ENCODE results near the gene RABGAP1L.

Gene RABGAP1L

GRCh38 chr1:174911606-174912005 lies 752.3 kb downstream of the RABGAP1L start:
- no peak overlapping the region for H2AFZ ChIP-seq (ENCODE audit: low read length)
- H3K36me3 ChIP-seq (ENCODE audit: insufficient read depth, low read length), result no peaks in the 10 kb centered on the region
- no peak for TF ChIP-seq CTCF (conservative IDR thresholded peaks at IDR 0.05; ENCODE audit: low read length)
- no peak for TF ChIP-seq EZH2phosphoT487 (IDR thresholded peaks at IDR 0.05; ENCODE audit: borderline replicate concordance)
- H4K20me1 ChIP-seq (ENCODE audit: insufficient read depth, low read length, poor library complexity, severe bottlenecking), result no peaks in the 10 kb centered on the region
- H3K4me2 ChIP-seq (ENCODE audit: low read depth, low read length, poor library complexity, severe bottlenecking), result no peak overlapping the region
- H3K4me3 ChIP-seq (ENCODE audit: low read length, poor library complexity, severe bottlenecking), result no peak overlapping the region
- H3F3A ChIP-seq (ENCODE audit: low read depth), result no peaks in the 10 kb centered on the region
- no peaks in the 10 kb centered on the region for H3K4me1 ChIP-seq (ENCODE audit: insufficient read depth, low read length, poor library complexity, severe bottlenecking)
- no peaks in the 10 kb centered on the region for H3K27me3 ChIP-seq (ENCODE audit: insufficient read depth, low read length, poor library complexity, severe bottlenecking)
- H3K9ac ChIP-seq (ENCODE audit: low read depth, low read length, poor library complexity, severe bottlenecking), result no peak overlapping the region
- no peaks in the 10 kb centered on the region for H3K9me2 ChIP-seq (replicated peaks; ENCODE audit: low read depth, low read length)
- no peaks in the 10 kb centered on the region for H3K9me3 ChIP-seq (ENCODE audit: insufficient read depth, low read depth, low read length)
- no peaks in the 10 kb centered on the region for H3K79me2 ChIP-seq (ENCODE audit: insufficient read depth, low read length)

GRCh38 chr1:174912264-174912663 lies 752.9 kb downstream of the RABGAP1L start:
- no peak overlapping the region for H2AFZ ChIP-seq (ENCODE audit: low read length)
- no peaks in the 10 kb centered on the region for H3K27me3 ChIP-seq (ENCODE audit: insufficient read depth, low read length, poor library complexity, severe bottlenecking)
- H3F3A ChIP-seq (ENCODE audit: low read depth), result no peaks in the 10 kb centered on the region
- H3K79me2 ChIP-seq (ENCODE audit: insufficient read depth, low read length), result no peaks in the 10 kb centered on the region
- no peaks in the 10 kb centered on the region for H3K4me1 ChIP-seq (ENCODE audit: insufficient read depth, low read length, poor library complexity, severe bottlenecking)
- no peak for TF ChIP-seq CTCF (conservative IDR thresholded peaks at IDR 0.05; ENCODE audit: low read length)
- TF ChIP-seq EZH2phosphoT487 (IDR thresholded peaks at IDR 0.05; ENCODE audit: borderline replicate concordance), result no peak
- H3K4me3 ChIP-seq (ENCODE audit: low read length, poor library complexity, severe bottlenecking), result no peak overlapping the region
- H3K9me3 ChIP-seq (ENCODE audit: insufficient read depth, low read depth, low read length), result no peaks in the 10 kb centered on the region
- H3K9ac ChIP-seq (ENCODE audit: low read depth, low read length, poor library complexity, severe bottlenecking), result no peak overlapping the region
- no peak overlapping the region for H3K4me2 ChIP-seq (ENCODE audit: low read depth, low read length, poor library complexity, severe bottlenecking)
- H3K36me3 ChIP-seq (ENCODE audit: insufficient read depth, low read length), result no peaks in the 10 kb centered on the region
- H4K20me1 ChIP-seq (ENCODE audit: insufficient read depth, low read length, poor library complexity, severe bottlenecking), result no peaks in the 10 kb centered on the region
- H3K9me2 ChIP-seq (replicated peaks; ENCODE audit: low read depth, low read length), result no peaks in the 10 kb centered on the region

- H3K9ac ChIP-seq (ENCODE audit: low read depth, low read length, poor library complexity, severe bottlenecking), result no peak overlapping the region
- no peak overlapping the region for H3K4me2 ChIP-seq (ENCODE audit: low read depth, low read length, poor library complexity, severe bottlenecking)
- no peaks in the 10 kb centered on the region for H3F3A ChIP-seq (ENCODE audit: low read depth)
- no peaks in the 10 kb centered on the region for H3K9me3 ChIP-seq (ENCODE audit: insufficient read depth, low read depth, low read length)
- H2AFZ ChIP-seq (ENCODE audit: low read length), result no peak overlapping the region
- TF ChIP-seq EZH2phosphoT487 (IDR thresholded peaks at IDR 0.05; ENCODE audit: borderline replicate concordance) (no peak), CTCF (conservative IDR thresholded peaks at IDR 0.05; ENCODE audit: low read length) (no peak)
- no peaks in the 10 kb centered on the region for H3K4me1 ChIP-seq (ENCODE audit: insufficient read depth, low read length, poor library complexity, severe bottlenecking)
- no peaks in the 10 kb centered on the region for H3K9me2 ChIP-seq (replicated peaks; ENCODE audit: low read depth, low read length)
- H4K20me1 ChIP-seq (ENCODE audit: insufficient read depth, low read length, poor library complexity, severe bottlenecking), result no peaks in the 10 kb centered on the region
- H3K27me3 ChIP-seq (ENCODE audit: insufficient read depth, low read length, poor library complexity, severe bottlenecking), result no peaks in the 10 kb centered on the region
- no peaks in the 10 kb centered on the region for H3K36me3 ChIP-seq (ENCODE audit: insufficient read depth, low read length)
- H3K4me3 ChIP-seq (ENCODE audit: low read length, poor library complexity, severe bottlenecking), result no peak overlapping the region
- no peaks in the 10 kb centered on the region for H3K79me2 ChIP-seq (ENCODE audit: insufficient read depth, low read length)
Measured at GRCh38 chr1:174913225-174913903, 754.0 kb downstream of the RABGAP1L start.
